KBM-7 (cell line): ENCODE data around the gene TAB3.

Source experiments
- DNase-seq: peaks from one replicate; pipeline ENCODE4 v3.0.0-alpha.2; 2015
- in situ Hi-C: fragments of 300-500 bp; cut with MboI; formaldehyde crosslinking; loops from 2 replicates; pipeline ENCODE4 v1.14.3; 2020; ENCODE audit warnings: low sequenced_read_pairs, low pct_unique_long_range_greater_than_20kb, mixed read lengths

TAB3 gene, protein sequence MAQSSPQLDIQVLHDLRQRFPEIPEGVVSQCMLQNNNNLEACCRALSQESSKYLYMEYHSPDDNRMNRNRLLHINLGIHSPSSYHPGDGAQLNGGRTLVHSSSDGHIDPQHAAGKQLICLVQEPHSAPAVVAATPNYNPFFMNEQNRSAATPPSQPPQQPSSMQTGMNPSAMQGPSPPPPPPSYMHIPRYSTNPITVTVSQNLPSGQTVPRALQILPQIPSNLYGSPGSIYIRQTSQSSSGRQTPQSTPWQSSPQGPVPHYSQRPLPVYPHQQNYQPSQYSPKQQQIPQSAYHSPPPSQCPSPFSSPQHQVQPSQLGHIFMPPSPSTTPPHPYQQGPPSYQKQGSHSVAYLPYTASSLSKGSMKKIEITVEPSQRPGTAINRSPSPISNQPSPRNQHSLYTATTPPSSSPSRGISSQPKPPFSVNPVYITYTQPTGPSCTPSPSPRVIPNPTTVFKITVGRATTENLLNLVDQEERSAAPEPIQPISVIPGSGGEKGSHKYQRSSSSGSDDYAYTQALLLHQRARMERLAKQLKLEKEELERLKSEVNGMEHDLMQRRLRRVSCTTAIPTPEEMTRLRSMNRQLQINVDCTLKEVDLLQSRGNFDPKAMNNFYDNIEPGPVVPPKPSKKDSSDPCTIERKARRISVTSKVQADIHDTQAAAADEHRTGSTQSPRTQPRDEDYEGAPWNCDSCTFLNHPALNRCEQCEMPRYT

DNA sequence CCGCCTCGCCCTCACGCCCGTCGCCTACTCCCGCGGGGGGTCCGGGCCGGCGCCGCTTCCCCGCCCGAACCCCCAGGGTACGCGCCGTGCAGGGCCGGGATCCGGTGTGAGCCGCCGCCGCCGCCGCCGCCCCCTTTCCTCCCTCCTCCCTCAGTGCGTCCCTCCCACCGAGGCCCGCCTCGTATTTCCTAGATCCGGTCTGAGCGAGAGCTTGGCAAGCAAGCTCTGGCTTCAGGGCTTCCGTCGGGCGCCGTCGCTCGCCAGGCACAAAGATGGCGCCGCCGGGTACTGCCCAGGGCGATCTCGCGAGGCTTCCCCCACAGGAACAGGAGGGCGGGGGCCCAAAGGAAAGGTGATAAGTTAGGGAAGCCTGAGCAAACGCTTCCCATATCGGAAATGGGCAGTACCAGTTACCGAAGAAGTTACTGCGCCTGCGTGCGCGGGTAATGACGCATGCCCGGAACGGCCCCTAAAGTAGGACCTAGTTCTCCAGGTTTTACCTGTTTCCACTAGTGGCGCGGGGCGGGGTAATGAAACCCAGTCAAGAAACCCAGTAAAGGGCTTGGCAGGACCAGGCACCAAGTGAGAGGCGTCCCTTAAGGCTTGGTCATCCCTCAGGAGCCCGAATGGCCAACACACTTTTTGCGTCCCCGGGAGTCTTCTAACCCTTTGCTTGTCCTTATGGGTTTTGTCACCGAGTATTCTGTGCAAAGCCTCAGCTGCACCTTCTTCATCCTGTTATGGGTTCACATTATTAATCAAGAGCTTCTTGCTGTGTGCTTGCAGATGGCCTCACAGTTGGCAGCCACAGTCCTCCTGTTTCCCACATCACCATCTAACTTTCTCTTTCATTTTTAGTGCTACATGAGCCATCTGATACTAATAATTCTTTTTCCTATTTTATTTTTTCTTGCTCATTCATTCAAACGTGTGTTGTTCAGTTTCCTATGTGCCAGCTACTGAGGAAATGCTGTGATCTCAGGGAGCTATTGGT lies at the start of gene TAB3:
TAB3 (minus strand) TSS at position 108 of the 994 bp plus-strand sequence. CDS start 29,666 bp downstream, outside the sequence.
- in situ Hi-C loops: no loop called here
- DNase-seq: peak; percentile 99

- in situ Hi-C loops: no loop called here
- DNase-seq: no peak
Measured at GRCh38 chrX:30938295-30938694, 49.2 kb upstream of the TAB3 start.

DNA sequence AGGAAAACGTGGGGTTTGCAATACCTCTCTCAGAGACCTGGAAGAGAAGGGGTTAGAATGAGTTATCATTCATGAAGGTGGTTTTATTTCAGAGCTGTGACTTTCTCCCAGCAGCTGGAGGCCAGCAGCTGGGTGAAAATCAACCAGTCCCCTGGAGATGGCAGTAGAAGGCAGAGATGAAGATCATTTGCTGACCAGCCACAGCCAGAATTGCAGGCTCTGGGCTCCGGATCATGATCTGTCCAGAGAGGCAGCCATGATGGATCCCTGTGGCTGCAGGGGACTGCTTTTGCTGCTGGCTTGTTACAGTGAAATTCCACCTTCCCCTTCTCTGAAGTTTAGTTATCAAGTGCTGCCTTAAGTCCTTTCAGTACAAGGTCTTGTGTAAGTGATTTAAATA lies 46.9 kb upstream of the TAB3 start:
- DNase-seq: peak; percentile 56
- in situ Hi-C loops: no loop called here

- in situ Hi-C loops: no loop called here
- DNase-seq: no peak
Measured at GRCh38 chrX:30931920-30932319, 42.9 kb upstream of the TAB3 start.

GRCh38 chrX:30930679-30931078 lies 41.6 kb upstream of the TAB3 start:
- in situ Hi-C loops: no loop called here

GRCh38 chrX:30930143-30930542 lies 41.1 kb upstream of the TAB3 start:
- in situ Hi-C loops: no loop called here
- no peak for DNase-seq

More at GRCh38 chrX:30930679-30931078, 41.6 kb upstream of the TAB3 start:
- DNase-seq: no peak

DNA sequence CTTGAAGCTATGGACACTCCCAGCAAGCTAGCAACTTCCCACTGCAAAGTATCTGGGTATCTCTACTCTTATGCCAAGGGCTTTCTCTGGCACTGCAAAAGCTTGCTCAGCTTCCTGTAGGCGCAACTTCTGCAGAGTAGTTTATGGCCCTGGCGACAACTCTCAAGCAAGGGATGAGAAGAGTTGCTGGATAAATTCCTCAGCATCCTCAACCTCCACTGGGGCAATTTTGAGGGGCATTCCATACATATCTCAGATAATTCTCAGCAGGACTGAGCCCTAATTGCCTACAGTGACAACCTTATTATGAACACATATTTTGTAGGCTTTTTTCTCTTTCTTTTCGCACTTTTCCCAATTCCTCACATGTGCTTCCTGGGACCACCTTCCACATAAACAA lies 31.2 kb upstream of the TAB3 start:
- in situ Hi-C loops: no loop called here

DNA sequence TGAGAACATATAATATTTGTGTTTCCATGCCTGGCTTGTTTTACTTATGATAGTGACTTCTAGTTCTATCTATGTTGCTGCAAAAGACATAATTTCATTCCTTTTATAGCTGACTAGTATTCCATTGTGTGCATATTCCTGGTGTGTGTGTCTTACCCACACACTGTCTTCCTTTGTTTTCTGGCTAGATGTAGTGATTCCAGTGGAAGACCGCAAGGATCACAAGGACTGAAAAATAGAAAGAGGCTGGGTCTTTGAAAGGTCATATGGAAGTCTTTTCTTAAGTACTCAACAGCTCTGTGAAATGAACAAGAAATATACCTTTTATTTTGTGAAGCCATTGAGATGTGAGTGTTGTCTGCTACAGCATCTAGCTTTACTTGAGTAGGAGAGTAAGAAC lies 29.4 kb upstream of the TAB3 start:
- in situ Hi-C loops: no loop called here
- no peak for DNase-seq

More for the DNA sequence above, 31.2 kb upstream of the TAB3 start:
- DNase-seq: no peak

DNA sequence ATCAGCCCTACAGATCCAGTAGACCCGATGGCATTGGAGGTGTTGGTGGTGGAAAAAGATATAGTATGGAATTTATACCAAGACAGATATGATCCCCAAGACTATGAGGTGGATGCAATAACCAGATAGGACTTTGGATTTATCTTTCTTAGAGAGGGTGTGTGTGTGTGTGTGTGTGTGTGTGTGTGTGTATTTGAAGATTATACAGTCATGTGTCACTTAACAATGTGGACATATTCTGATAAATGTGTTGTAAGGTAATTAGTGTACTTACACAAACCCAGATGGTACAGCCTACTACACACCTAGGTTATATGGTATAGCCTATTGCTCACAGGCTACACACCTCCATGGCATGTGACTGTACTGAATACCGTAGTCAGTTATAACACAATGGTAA lies 24.4 kb upstream of the TAB3 start:
- in situ Hi-C loops: no loop called here

DNA sequence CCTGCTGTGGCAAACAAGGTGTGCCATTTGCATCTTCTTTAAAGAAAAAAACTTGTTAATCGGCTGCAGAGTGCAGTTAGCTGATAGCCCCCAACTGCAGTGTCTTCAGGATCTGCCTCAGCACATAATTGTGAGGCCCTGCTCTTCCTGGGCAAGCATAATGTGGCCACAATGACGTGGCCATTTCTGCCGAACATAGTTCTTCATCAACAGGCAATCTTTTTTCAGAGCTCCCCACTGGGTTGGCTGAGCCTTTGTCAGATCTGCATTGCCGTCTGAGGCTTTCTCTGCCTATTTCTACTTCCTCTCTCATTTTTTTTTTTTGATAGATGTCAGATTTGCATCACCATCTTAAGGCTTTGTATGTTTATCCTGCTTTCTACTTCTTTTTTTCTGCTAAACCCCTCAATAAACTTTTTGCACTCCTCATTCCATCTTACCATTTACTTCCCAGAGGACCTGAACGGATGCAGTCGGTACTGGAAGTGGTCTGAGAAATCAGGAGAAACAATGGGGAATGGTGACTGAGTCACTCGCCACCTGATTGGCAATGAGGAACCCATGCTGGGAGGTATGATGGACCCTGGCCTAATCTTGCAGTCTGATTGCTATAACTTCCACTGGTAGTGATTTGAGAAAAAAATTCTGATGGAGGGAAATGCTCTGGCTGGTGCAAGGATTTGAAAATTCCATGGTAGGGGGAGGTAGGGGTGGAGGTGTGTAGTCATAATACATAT lies 21.2 kb upstream of the TAB3 start:
- in situ Hi-C loops: no loop called here
- DNase-seq: peak; percentile 87

More for the DNA sequence above, 24.4 kb upstream of the TAB3 start:
- DNase-seq: no peak

- DNase-seq: no peak
- in situ Hi-C loops: no loop called here
Measured at GRCh38 chrX:30906726-30907125, 17.7 kb upstream of the TAB3 start.

DNA sequence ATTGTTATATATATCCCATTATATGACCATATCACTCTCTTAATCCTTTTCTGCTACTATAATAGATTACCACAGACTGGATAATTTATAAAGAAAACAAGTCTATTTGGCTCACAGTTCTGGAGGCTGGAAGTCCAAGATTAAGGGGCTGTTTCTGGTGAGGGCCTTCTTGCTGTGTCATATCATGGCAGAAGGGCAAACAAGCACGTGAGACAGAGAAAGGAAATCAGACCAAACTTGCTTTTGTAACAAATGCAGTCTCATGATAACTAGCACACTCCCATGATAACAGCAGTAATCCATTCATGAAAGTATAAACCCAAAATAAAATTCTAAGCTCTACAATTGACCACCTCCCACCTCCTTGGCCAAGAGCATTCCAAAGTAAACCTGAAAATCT lies 16.3 kb upstream of the TAB3 start:
- DNase-seq: no peak
- in situ Hi-C loops: no loop called here

DNA sequence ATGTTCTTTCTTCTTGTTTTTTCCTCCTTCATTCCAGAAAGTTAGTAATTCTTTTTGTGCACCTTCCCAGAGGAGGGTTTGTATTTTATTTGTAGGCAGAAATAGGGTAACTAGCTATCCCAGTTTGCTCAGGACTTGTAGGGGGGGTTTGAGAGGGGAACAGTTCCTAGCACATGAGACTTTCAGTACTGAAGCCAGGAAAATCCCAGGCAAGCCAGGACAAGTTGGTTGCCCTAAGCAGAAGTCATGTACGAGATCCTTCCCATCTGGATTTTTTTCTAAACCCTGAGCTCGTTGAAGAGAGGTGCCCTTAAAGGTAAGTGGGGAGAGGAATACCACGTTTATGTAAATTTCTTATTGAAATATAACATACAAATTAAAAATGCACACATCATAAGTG lies 15.6 kb upstream of the TAB3 start:
- in situ Hi-C loops: no loop called here
- no peak for DNase-seq

DNA sequence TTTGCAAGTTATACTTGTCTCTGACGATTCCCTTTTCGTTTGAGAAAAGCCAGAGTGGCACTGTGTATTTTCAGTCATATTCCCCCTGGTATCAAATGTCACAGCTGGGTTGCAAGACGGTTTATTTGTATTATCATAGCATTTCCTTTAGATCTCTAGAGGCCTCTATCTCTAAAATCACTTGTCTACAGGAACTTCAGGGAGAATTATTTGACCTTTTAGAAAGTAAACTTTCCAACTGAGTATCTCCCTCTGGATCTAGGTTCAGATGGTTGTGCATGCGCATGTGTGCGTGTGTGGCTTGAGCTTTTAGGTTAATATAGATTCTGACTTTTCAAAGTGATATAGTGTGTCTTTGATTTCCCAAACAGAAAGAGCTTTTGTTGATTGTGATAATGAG lies 15.1 kb upstream of the TAB3 start:
- no peak for DNase-seq
- in situ Hi-C loops: no loop called here

- in situ Hi-C loops: no loop called here
- no peak for DNase-seq
Measured at GRCh38 chrX:30900227-30900626, 11.2 kb upstream of the TAB3 start.

DNA sequence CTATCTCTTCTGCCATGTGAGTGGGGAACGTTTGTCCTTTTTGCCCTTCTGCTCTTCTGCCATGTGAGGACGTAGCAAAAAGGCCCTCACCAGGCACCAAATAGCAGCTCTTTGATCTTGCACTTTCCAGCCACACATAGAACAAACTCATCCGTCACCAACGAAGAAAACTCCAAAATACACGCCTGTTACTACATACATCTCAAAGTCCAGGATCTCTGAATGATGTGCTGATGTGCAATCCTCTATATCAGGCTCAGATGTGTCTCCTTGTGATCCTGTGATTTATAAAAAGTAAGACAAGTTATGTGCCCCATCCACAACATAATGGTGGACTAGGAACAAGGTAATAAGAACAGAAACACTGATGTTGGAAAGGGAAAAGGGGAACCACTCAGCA lies 9.8 kb upstream of the TAB3 start:
- in situ Hi-C loops: no loop called here
- no peak for DNase-seq

GRCh38 chrX:30895370-30895769 lies 6.3 kb upstream of the TAB3 start:
- in situ Hi-C loops: no loop called here
- no peak for DNase-seq

DNA sequence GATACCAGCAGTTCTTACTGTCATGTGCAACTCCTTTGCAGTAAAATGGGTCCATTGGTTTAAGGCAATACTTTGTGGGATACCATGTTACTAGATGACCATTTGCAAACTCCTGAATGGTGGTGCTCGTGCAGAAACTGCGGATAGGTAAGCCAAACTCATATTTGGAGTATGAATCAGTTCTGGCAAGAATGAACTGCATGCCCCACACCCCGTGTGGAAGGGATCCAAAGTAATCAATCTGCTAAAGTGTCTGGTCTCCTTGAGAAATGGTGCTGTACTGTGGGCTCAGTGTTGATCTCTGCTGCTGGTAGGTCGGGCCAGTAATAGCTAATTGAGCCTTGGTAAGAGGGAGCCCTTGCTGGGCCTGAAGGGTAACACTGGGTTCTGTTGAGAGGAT lies 4.2 kb upstream of the TAB3 start:
- DNase-seq: no peak
- in situ Hi-C loops: no loop called here

DNA sequence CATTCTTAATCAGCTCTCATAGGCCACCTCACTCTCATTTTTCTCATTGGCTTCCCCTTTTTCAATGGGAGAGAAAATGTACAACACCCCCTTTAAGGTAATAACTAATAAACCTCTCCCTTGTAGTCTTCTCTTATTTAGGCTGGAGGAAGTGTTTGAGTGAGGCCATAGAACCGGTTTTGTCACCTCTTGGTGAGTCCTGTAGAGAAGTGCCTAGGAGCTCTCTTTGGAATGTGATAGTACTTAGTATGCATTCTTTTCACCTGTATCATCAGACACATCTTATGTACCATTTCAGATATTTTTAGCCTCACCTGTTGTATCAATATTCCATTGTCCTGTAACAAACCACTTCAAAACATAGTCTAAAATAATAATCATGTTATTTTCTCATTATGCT lies 3.5 kb upstream of the TAB3 start:
- DNase-seq: no peak
- in situ Hi-C loops: no loop called here
